H1 (cell line): ENCODE measurements around the gene ETS1. TPM values are rescaled to one million over a fixed set of nuclear protein-coding genes. Genes with fewer than 3 reads are reported as not detected.

Experiments
- SUZ12 ChIP-seq: fragments of 200-600 bp; sonication (generic); IDR thresholded peaks from 2 replicates; pipeline ENCODE4 v1.6.1; 2012; ENCODE audit warnings: mild to moderate bottlenecking, inconsistent platforms, low read length, moderate library complexity, mixed read lengths
- polyA plus RNA-seq, 7 experiments: library from polyadenylated mRNA; depleted of rRNA in 3 of 7; stranded (reverse) in 5 of 7; unstranded in 2 of 7; fragments of >200 nt in 5 of 7; fragments of 200-250 nt in 2 of 7; gene quantifications; 1 replicate in 5 of 7; 2 replicates in 1 of 7; 4 replicates in 1 of 7; pipeline versions ENCODE4 v1.2.1 to v1.2.3, GENCODE V29; 2011 to 2013; ENCODE audit warnings: missing spikeins in 2 of 7, mixed read lengths in 2 of 7
- total RNA-seq: library from RNA; stranded (reverse); fragmentation: NEBNext Ultra II Directional; extraction: Animal tissue kit (Norgen Biotek cat#: 25700); gene quantifications from 2 replicates; pipeline ENCODE4 v1.2.1, GENCODE V29; 2021

The ETS1 gene
- total and polyA plus RNA-seq, 2 of the 8 experiments (the other 6 are each of a cell fraction or from before 2014, with no cell fraction given): 10.0 to 35.3 TPM

GRCh38 chr11:128492461-128492860, 94.9 kb downstream of the ETS1 start (continued):
- TF ChIP-seq SUZ12: no peak
